Left lung (tissue), 8 donors: ENCODE measurements around the gene RPL15. TPM values are rescaled to one million over a fixed set of nuclear protein-coding genes. Genes with fewer than 3 reads are reported as not detected.

Experiments used
- polyA plus RNA-seq, 6 donors: library from polyadenylated mRNA; unstranded; fragments of 120-200 nt; gene quantifications; one replicate each; pipeline ENCODE4 v1.2.1, GENCODE V29; 2013; ENCODE audit not compliant: insufficient read length in 6 of 6
- total RNA-seq, 2 donors: library from RNA; stranded (reverse); fragmentation: NEBNext Ultra II Directional; extraction: Animal tissue kit (Norgen Biotek cat#: 25700); gene quantifications; one replicate each; pipeline ENCODE4 v1.2.1, GENCODE V29; 2021
- donor health status: DM: no; HTN: yes; CAD: no.
- donor health status: DM: no; HTN: no; CAD: no.

Gene RPL15
- total and polyA plus RNA-seq, 8 donors = 1,425 to 3,061 (median 2,779) TPM

Other genes with a start within 250 kb of the RPL15 start
- gene UBE2E1, start 111.2 kb upstream of the RPL15 start, total RNA-seq = 10 to 100 TPM; 89.1 to 96.9 TPM
- gene UBE2E1, start 111.2 kb upstream of the RPL15 start, polyA plus RNA-seq = 100 to 1,000 TPM; 169 to 214 (median 192) TPM
- gene NKIRAS1, start 142 bp upstream of the RPL15 start, total RNA-seq = 1 to 10 TPM; 8.8 to 9.6 TPM
- 10 to 100 TPM; 14.4 to 19.7 (median 14.9) TPM for gene NKIRAS1, start 142 bp upstream of the RPL15 start, polyA plus RNA-seq
- 10 to 100 TPM; 18.8 to 40.0 TPM for gene NR1D2, start 28.2 kb downstream of the RPL15 start, total RNA-seq
- gene NR1D2, start 28.2 kb downstream of the RPL15 start, polyA plus RNA-seq = 10 to 100 TPM; 27.0 to 45.0 (median 40.4) TPM